HCT116 (cell line): ENCODE data around the gene TNIK. TPM values are rescaled to one million over a fixed set of nuclear protein-coding genes. Genes with fewer than 3 reads are reported as not detected.

Experiments used
- ATAC-seq: fragments of 200-7000 bp; cut with Tn5 transposase; 2 replicates; pipeline ENCODE4 v1.9.1; 2020; ENCODE audit warnings: mild to moderate bottlenecking, moderate library complexity
- BruUV-seq: library from RNA; stranded (reverse); fragments of 400-500 nt; replicated peaks from 2 replicates; lab custom pipeline; 2021; lab: Mats Ljungman, UMichigan
- CTCF ChIA-PET: fragments of 300-600 bp; sonication (Branson Sonifier 250); formaldehyde crosslinking; loops from one replicate; lab custom pipeline; 2021; ENCODE audit warnings: antibody characterized with exemption; lab: Charles Lee
- POLR2A ChIA-PET: fragments of 300-600, 350-600 bp; sonication (Branson Sonifier 250); formaldehyde crosslinking; loops from one replicate; lab custom pipeline; 2021; ENCODE audit warnings: antibody characterized with exemption; lab: Charles Lee
- RAD21 ChIA-PET, 2 experiments: fragments of 300-600 bp; sonication (Branson Sonifier 250); formaldehyde crosslinking; loops; one replicate each; lab custom pipeline; 2023; ENCODE audit warnings: low total read pairs in 2 of 2; ENCODE audit not compliant: uncharacterized antibody in 2 of 2, unreplicated experiment in 2 of 2, low non-redundant PET in 1 of 2; lab: Charles Lee
- DNase-seq: peaks from one replicate; pipeline ENCODE4 v3.0.0-alpha.2; 2010; ENCODE audit warnings: low read depth, low spot score
- H2AFZ ChIP-seq: fragments of 200-600 bp; shearing (Covaris generic), sonication (generic); 2 replicates; pipeline ENCODE4 v1.6.1; 2017; ENCODE audit warnings: low read depth, mixed run types, mixed read lengths, antibody characterized with exemption, low read length; ENCODE audit not compliant: poor library complexity, severe bottlenecking
- H3K27ac ChIP-seq: 2 replicates; pipeline ENCODE4 v1.5.1; 2012; ENCODE audit warnings: low read depth, low read length
- H3K27me3 ChIP-seq: fragments of 200-600 bp; sonication (generic); 2 replicates; pipeline ENCODE4 v1.6.1; 2016; ENCODE audit warnings: mixed run types, low read length, mixed read lengths; ENCODE audit not compliant: insufficient read depth
- H3K36me3 ChIP-seq, 2 experiments: fragments of 200-500 bp in 1 of 2; fragments of 200-600 bp in 1 of 2; sonication (Bioruptor generic) in 1 of 2; sonication (generic) in 1 of 2; 2 replicates each; pipeline versions ENCODE4 v1.5.1 to v1.6.1; 2014 to 2016; ENCODE audit warnings: low read length in 2 of 2, inconsistent platforms in 1 of 2, mixed read lengths in 1 of 2, mixed run types in 1 of 2; ENCODE audit not compliant: insufficient read depth in 2 of 2, control insufficient read depth in 1 of 2
- H3K4me1 ChIP-seq, 2 experiments: fragments of 200-600 bp in 1 of 2; sonication (generic) in 1 of 2; 2 replicates each; pipeline versions ENCODE4 v1.5.1 to v1.6.1; 2012 to 2017; ENCODE audit warnings: low read length in 2 of 2, inconsistent platforms in 1 of 2, mild to moderate bottlenecking in 1 of 2, mixed read lengths in 1 of 2, mixed run types in 1 of 2, moderate library complexity in 1 of 2; ENCODE audit not compliant: insufficient read depth in 2 of 2, control insufficient read depth in 1 of 2
- H3K4me2 ChIP-seq: fragments of 200-600 bp; sonication (generic); 2 replicates; pipeline ENCODE4 v1.6.1; 2017; ENCODE audit warnings: mixed run types, low read length, mixed read lengths
- H3K4me3 ChIP-seq, 2 experiments: fragments of 200-600 bp in 1 of 2; sonication (generic) in 1 of 2; replicated peaks in 1 of 2; 2 replicates each; pipeline ENCODE4 v1.5.1; 2011 to 2016; ENCODE audit warnings: low read length in 2 of 2, control low read depth in 1 of 2, low read depth in 1 of 2, mild to moderate bottlenecking in 1 of 2, mixed read lengths in 1 of 2, mixed run types in 1 of 2
- H3K79me2 ChIP-seq: fragments of 200-600 bp; sonication (generic); 2 replicates; pipeline ENCODE4 v1.6.1; 2017; ENCODE audit warnings: mild to moderate bottlenecking, mixed run types, low read length, moderate library complexity, mixed read lengths; ENCODE audit not compliant: insufficient read depth
- H3K9ac ChIP-seq: fragments of 200-600 bp; sonication (generic); 2 replicates; pipeline ENCODE4 v1.6.1; 2016; ENCODE audit warnings: low read length, mixed read lengths
- H3K9me2 ChIP-seq: fragments of 200-600 bp; sonication (generic), shearing (Covaris generic); 2 replicates; pipeline ENCODE4 v1.6.1; 2017; ENCODE audit warnings: mixed run types, mild to moderate bottlenecking, moderate library complexity; ENCODE audit not compliant: insufficient read depth
- H3K9me3 ChIP-seq, 2 experiments: fragments of 200-500 bp in 1 of 2; fragments of 200-600 bp in 1 of 2; sonication (Bioruptor generic) in 1 of 2; sonication (generic) in 1 of 2; 2 replicates each; pipeline ENCODE4 v1.6.1; 2014 to 2017; ENCODE audit warnings: low read length in 2 of 2, mixed read lengths in 2 of 2, inconsistent platforms in 1 of 2, low read depth in 1 of 2, mild to moderate bottlenecking in 1 of 2, mixed run types in 1 of 2, moderate library complexity in 1 of 2; ENCODE audit not compliant: control insufficient read depth in 1 of 2, insufficient read depth in 1 of 2
- H4K20me1 ChIP-seq: fragments of 200-600 bp; sonication (generic), shearing (Covaris generic); 2 replicates; pipeline ENCODE4 v1.6.1; 2017; ENCODE audit warnings: mixed run types, mild to moderate bottlenecking, moderate library complexity; ENCODE audit not compliant: insufficient read depth
- CBX3 ChIP-seq: IDR thresholded peaks from 2 replicates; pipeline ENCODE4 v1.6.1; 2012; ENCODE audit warnings: low read depth
- CEBPB ChIP-seq: IDR thresholded peaks from 2 replicates; pipeline ENCODE4 v1.6.1; 2012; ENCODE audit warnings: low read depth
- ELF1 ChIP-seq: IDR thresholded peaks from 2 replicates; pipeline ENCODE4 v1.6.1; 2012; ENCODE audit warnings: low read depth, borderline replicate concordance
- EZH2 ChIP-seq: fragments of 200-600 bp; sonication (generic); IDR thresholded peaks from 2 replicates; pipeline ENCODE4 v1.6.1; 2017; ENCODE audit warnings: antibody characterized with exemption, mixed run types
- FOSL1 ChIP-seq: IDR thresholded peaks from 2 replicates; pipeline ENCODE4 v1.6.1; 2012; ENCODE audit warnings: low read depth
- RAD21 ChIP-seq: IDR thresholded peaks from 2 replicates; pipeline ENCODE4 v1.6.1; 2012; ENCODE audit warnings: low read depth, mild to moderate bottlenecking
- SIN3A ChIP-seq: IDR thresholded peaks from 2 replicates; pipeline ENCODE4 v1.6.1; 2012; ENCODE audit warnings: low read depth
- SP1 ChIP-seq: IDR thresholded peaks from 2 replicates; pipeline ENCODE4 v1.6.1; 2012; ENCODE audit warnings: low read depth
- SRF ChIP-seq: IDR thresholded peaks from 2 replicates; pipeline ENCODE4 v1.6.1; 2012; ENCODE audit warnings: low read depth
- TCF7L2 ChIP-seq: IDR thresholded peaks from 2 replicates; pipeline ENCODE4 v1.7.0; 2011; ENCODE audit warnings: borderline replicate concordance, inconsistent platforms; ENCODE audit not compliant: insufficient read depth, insufficient read length; ENCODE audit errors: extremely low read depth
- ZNF274 ChIP-seq: fragments of 200-500 bp; sonication (Bioruptor generic); IDR thresholded peaks from 2 replicates; pipeline ENCODE4 v1.6.1; 2014; ENCODE audit warnings: mild to moderate bottlenecking, low read depth, low read length, inconsistent platforms
- intact Hi-C: fragments of 100-400 bp; cut with micrococcal nuclease; formaldehyde crosslinking; loops from 2 replicates; pipeline ENCODE4 v1.10.0; 2022
- total RNA-seq: library from RNA; stranded (reverse); gene quantifications from one replicate; pipeline ENCODE4 v1.2.1, GENCODE V29; 2021; ENCODE audit not compliant: unreplicated experiment
- TF ChIP-seq, protein P1 (sequence below): IDR thresholded peaks from 2 replicates; pipeline ENCODE4 v1.6.1; 2012; ENCODE audit warnings: low read depth

Gene TNIK
- total RNA-seq, 1 experiment from 2014 or later: 24.1 TPM

DNA sequence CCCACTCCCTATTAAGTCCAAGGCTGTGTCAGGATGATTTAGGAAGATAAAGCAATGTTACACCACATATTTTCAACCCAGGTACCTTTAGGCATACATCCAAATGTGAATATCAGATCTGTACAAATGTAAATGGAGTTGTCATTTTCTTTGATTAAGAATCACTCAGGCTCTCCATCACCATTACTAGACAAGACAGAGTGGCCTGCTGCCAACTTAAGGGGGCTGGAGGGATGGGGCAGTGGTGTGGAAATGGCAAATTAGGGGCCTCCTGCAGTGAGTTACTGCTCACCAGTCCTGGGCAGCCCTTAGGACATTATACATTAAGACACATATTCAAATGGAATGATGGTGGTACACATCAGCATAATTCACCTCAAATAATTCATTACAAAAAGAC lies 211.0 kb downstream of the TNIK start:
- TF ChIP-seq CBX3 (no peak), FOSL1 (no peak), SRF (no peak), RAD21 (no peak), ZNF274 (no peak)
- POLR2A ChIA-PET: no interaction called here
- ATAC-seq: no peak
- no peaks in the 10 kb centered on the region for H3K36me3 ChIP-seq
- peaks cover 7 to 16% of the 10 kb centered on the region in 2 experiments; a peak in 3 of 4 replicates for H3K4me1 ChIP-seq
- no peaks in the 10 kb centered on the region for H3K79me2 ChIP-seq
- H3K4me2 ChIP-seq: no peak overlapping the region
- H3K9me2 ChIP-seq: no peaks in the 10 kb centered on the region
- H3K27me3 ChIP-seq: no peaks in the 10 kb centered on the region
- DNase-seq: no peak
- H3K27ac ChIP-seq: no peak overlapping the region
- RAD21 ChIA-PET: no interaction called here
- H3K9me3 ChIP-seq: no peaks in the 10 kb centered on the region
- H2AFZ ChIP-seq: no peak overlapping the region
- no TSS peak for BruUV-seq
- intact Hi-C loops: no loop called here
- H3K9ac ChIP-seq: no peak overlapping the region
- no peak overlapping the region for H3K4me3 ChIP-seq
- CTCF ChIA-PET: no interaction called here
- no peaks in the 10 kb centered on the region for H4K20me1 ChIP-seq

DNA sequence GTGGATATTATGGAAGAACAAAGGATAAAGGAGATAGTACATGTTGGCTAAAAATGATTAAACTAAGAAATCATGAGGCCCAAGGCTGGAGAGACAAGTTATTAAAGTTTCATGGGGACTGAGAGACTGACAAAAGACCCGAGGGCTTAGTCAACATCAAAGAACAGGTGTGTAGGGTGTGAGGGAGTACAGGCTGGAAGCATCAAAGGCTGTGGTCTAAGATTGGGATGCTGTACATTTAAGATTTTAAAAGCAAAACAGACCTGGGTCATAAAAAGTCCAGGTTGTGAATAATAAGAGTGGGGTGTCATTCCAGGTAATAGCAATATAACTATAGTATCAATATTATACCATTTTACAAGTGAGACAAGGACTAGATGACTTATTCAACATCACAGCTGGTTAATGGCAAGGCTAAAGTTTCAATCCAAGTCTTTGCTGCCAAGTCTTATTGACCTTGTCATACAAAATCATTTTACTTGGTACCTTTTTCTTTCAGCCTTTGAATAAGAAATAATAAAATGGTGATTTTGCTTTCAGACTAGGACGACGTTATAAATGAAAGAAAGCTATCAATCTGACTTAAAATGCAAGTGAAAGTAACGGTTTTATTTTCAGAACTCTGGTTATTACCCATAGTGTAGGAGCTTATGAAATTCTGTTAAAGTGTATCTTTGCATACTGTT lies 211.6 kb downstream of the TNIK start:
- POLR2A ChIA-PET: no interaction called here
- TF ChIP-seq EZH2 (no peak), CEBPB (no peak), TCF7L2 (peak; percentile 95), SP1 (peak; percentile 23; the same call in 1 of the 2 replicates), ELF1 (no peak), SRF (no peak), SIN3A (no peak)
- TF ChIP-seq, protein P1, sequence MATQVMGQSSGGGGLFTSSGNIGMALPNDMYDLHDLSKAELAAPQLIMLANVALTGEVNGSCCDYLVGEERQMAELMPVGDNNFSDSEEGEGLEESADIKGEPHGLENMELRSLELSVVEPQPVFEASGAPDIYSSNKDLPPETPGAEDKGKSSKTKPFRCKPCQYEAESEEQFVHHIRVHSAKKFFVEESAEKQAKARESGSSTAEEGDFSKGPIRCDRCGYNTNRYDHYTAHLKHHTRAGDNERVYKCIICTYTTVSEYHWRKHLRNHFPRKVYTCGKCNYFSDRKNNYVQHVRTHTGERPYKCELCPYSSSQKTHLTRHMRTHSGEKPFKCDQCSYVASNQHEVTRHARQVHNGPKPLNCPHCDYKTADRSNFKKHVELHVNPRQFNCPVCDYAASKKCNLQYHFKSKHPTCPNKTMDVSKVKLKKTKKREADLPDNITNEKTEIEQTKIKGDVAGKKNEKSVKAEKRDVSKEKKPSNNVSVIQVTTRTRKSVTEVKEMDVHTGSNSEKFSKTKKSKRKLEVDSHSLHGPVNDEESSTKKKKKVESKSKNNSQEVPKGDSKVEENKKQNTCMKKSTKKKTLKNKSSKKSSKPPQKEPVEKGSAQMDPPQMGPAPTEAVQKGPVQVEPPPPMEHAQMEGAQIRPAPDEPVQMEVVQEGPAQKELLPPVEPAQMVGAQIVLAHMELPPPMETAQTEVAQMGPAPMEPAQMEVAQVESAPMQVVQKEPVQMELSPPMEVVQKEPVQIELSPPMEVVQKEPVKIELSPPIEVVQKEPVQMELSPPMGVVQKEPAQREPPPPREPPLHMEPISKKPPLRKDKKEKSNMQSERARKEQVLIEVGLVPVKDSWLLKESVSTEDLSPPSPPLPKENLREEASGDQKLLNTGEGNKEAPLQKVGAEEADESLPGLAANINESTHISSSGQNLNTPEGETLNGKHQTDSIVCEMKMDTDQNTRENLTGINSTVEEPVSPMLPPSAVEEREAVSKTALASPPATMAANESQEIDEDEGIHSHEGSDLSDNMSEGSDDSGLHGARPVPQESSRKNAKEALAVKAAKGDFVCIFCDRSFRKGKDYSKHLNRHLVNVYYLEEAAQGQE: no peak
- no TSS peak for BruUV-seq

More for the DNA sequence above, 211.6 kb downstream of the TNIK start:
- ChIA-PET RAD21 (no interaction called here), CTCF (no interaction called here)
- H3K27ac ChIP-seq: no peak overlapping the region
- no peak for DNase-seq
- no peaks in the 10 kb centered on the region for H3K79me2 ChIP-seq
- no peaks in the 10 kb centered on the region for H4K20me1 ChIP-seq
- H3K9me2 ChIP-seq: no peaks in the 10 kb centered on the region
- no peak overlapping the region for H2AFZ ChIP-seq
- no peak overlapping the region for H3K4me3 ChIP-seq
- intact Hi-C loops: no loop called here
- H3K9me3 ChIP-seq: no peaks in the 10 kb centered on the region
- no peaks in the 10 kb centered on the region for H3K27me3 ChIP-seq
- ATAC-seq: peak; percentile 57
- no peak overlapping the region for H3K9ac ChIP-seq
- H3K36me3 ChIP-seq: no peaks in the 10 kb centered on the region
- H3K4me1 ChIP-seq: peaks cover 7 to 14% of the 10 kb centered on the region in 2 experiments; a peak in 3 of 4 replicates
- no peak overlapping the region for H3K4me2 ChIP-seq
